SK-N-SH (cell line): ENCODE measurements around the gene ELFN2. TPM values are rescaled to one million over a fixed set of nuclear protein-coding genes. Genes with fewer than 3 reads are reported as not detected.

Source experiments
- CTCF ChIA-PET: fragments of 300-600, 350-600 bp; formaldehyde crosslinking; extraction: SDS; loops from one replicate; lab custom pipeline; 2021; lab: Yijun Ruan, JAX
- POLR2A ChIA-PET: fragments of 350-600 bp; sonication (Branson Sonifier 250); formaldehyde crosslinking; extraction: SDS; loops from one replicate; lab custom pipeline; 2020; ENCODE audit warnings: antibody characterized with exemption, inconsistent platforms; lab: Yijun Ruan, JAX
- DNase-seq: peaks from one replicate; pipeline ENCODE4 v3.0.0; 2012
- H2AFZ ChIP-seq: fragments of 200-600 bp; sonication (generic); 2 replicates; pipeline ENCODE4 v1.8.1; 2016; ENCODE audit warnings: antibody characterized with exemption, mild to moderate bottlenecking, low read depth
- H3F3A ChIP-seq: fragments of 200-600 bp; sonication (generic); replicated peaks from 2 replicates; pipeline ENCODE3; 2016; ENCODE audit warnings: antibody characterized with exemption, mild to moderate bottlenecking; ENCODE audit not compliant: insufficient read depth
- H3K27ac ChIP-seq, 2 experiments: fragments of 200-500 bp in 1 of 2; fragments of 200-600 bp in 1 of 2; sonication (Bioruptor generic) in 1 of 2; sonication (generic), shearing (Covaris generic) in 1 of 2; 2 replicates each; pipeline versions ENCODE4 v1.5.1 to v1.6.1; 2014 to 2016; ENCODE audit warnings: low read depth in 2 of 2, inconsistent platforms in 1 of 2, low read length in 1 of 2, mild to moderate bottlenecking in 1 of 2, mixed read lengths in 1 of 2
- H3K27me3 ChIP-seq: fragments of 200-600 bp; sonication (generic), shearing (Covaris generic); 2 replicates; pipeline ENCODE4 v1.6.1; 2016; ENCODE audit warnings: mixed run types; ENCODE audit not compliant: insufficient read depth
- H3K36me3 ChIP-seq, 2 experiments: fragments of 200-500 bp in 1 of 2; fragments of 200-600 bp in 1 of 2; sonication (Bioruptor generic) in 1 of 2; sonication (generic) in 1 of 2; replicated peaks in 1 of 2; 2 replicates each; pipeline versions ENCODE3 to v1.5.1; 2014 to 2016; ENCODE audit warnings: low read length in 1 of 2, mild to moderate bottlenecking in 1 of 2; ENCODE audit not compliant: insufficient read depth in 2 of 2, control insufficient read depth in 1 of 2
- H3K4me1 ChIP-seq, 2 experiments: fragments of 200-500 bp in 1 of 2; fragments of 200-600 bp in 1 of 2; sonication (Bioruptor generic) in 1 of 2; sonication (generic), shearing (Covaris generic) in 1 of 2; 2 replicates each; pipeline versions ENCODE4 v1.5.1 to v1.6.1; 2014 to 2016; ENCODE audit warnings: low read depth in 1 of 2, low read length in 1 of 2, mixed run types in 1 of 2; ENCODE audit not compliant: insufficient read depth in 2 of 2, control insufficient read depth in 1 of 2
- H3K4me2 ChIP-seq: fragments of 200-600 bp; sonication (generic), shearing (Covaris generic); 2 replicates; pipeline ENCODE4 v1.6.1; 2017; ENCODE audit warnings: mixed run types
- H3K4me3 ChIP-seq, 2 experiments: fragments of 200-500 bp in 1 of 2; fragments of 200-600 bp in 1 of 2; sonication (Bioruptor generic) in 1 of 2; sonication (generic), shearing (Covaris generic) in 1 of 2; 2 replicates each; pipeline versions ENCODE4 v1.5.1 to v1.8.1; 2014 to 2016; ENCODE audit warnings: low read depth in 2 of 2, inconsistent platforms in 1 of 2, low read length in 1 of 2, mild to moderate bottlenecking in 1 of 2, mixed read lengths in 1 of 2, moderate library complexity in 1 of 2
- H3K79me2 ChIP-seq: fragments of 200-600 bp; sonication (generic); 2 replicates; pipeline ENCODE4 v1.8.1; 2017; ENCODE audit warnings: mild to moderate bottlenecking; ENCODE audit not compliant: insufficient read depth
- H3K9ac ChIP-seq: fragments of 200-600 bp; sonication (generic); 2 replicates; pipeline ENCODE4 v1.6.1; 2017; ENCODE audit warnings: mixed run types
- H3K9me2 ChIP-seq: fragments of 200-600 bp; sonication (generic); 2 replicates; pipeline ENCODE4 v1.6.1; 2017; ENCODE audit warnings: mixed run types
- H3K9me3 ChIP-seq: fragments of 200-600 bp; sonication (generic); 2 replicates; pipeline ENCODE4 v1.6.1; 2017; ENCODE audit warnings: mixed run types, mild to moderate bottlenecking, moderate library complexity
- H4K20me1 ChIP-seq: fragments of 200-600 bp; sonication (generic); 2 replicates; pipeline ENCODE4 v1.6.1; 2017; ENCODE audit warnings: mild to moderate bottlenecking, mixed run types; ENCODE audit not compliant: insufficient read depth
- IRF3 ChIP-seq: fragments of 150-350 bp; IDR thresholded peaks from 2 replicates; pipeline ENCODE4 v1.6.1; 2016; ENCODE audit warnings: mild to moderate bottlenecking, low read depth, low read length
- JUND ChIP-seq: IDR thresholded peaks from 2 replicates; pipeline ENCODE4 v1.4.0; 2012
- MXI1 ChIP-seq: IDR thresholded peaks from 2 replicates; pipeline ENCODE4 v1.6.1; 2012; ENCODE audit warnings: mild to moderate bottlenecking, low read depth, low read length, improper control_type of control experiment
- PBX3 ChIP-seq: IDR thresholded peaks from 2 replicates; pipeline ENCODE4; 2012
- RCOR1 ChIP-seq: fragments of 150-350 bp; IDR thresholded peaks from 2 replicates; pipeline ENCODE4 v1.6.1; 2017; ENCODE audit warnings: antibody characterized with exemption, low read length
- TCF12 ChIP-seq: IDR thresholded peaks from 2 replicates; pipeline ENCODE4 v1.4.0; 2012
- TEAD4 ChIP-seq: IDR thresholded peaks from 2 replicates; pipeline ENCODE4 v1.4.0; 2012; ENCODE audit warnings: mild to moderate bottlenecking, borderline replicate concordance; ENCODE audit not compliant: insufficient read depth
- ZBTB33 ChIP-seq: IDR thresholded peaks from 2 replicates; pipeline ENCODE4 v1.4.0; 2012; ENCODE audit warnings: low read depth, borderline replicate concordance
- WGBS: methylation state at CpG from one replicate; pipeline ENCODE4 v1.1.6; 2017; ENCODE audit warnings: low lambda C conversion rate; 5-methylcytosine and 5-hydroxymethylcytosine counted together
- polyA plus RNA-seq, 3 experiments: library from polyadenylated mRNA; depleted of rRNA; stranded (reverse); fragments of >200 nt; gene quantifications; 2 replicates each; pipeline ENCODE4 v1.2.3, GENCODE V29; 2012

ELFN2 gene
- polyA plus RNA-seq, 1 of the 3 experiments (the other 2 are of a cell fraction): 2.8 TPM

- H3K4me3 ChIP-seq: no peak overlapping the region
- no peaks in the 10 kb centered on the region for H3K27me3 ChIP-seq
- H4K20me1 ChIP-seq: no peaks in the 10 kb centered on the region
- no peak overlapping the region for H3K9ac ChIP-seq
- H3K79me2 ChIP-seq: no peaks in the 10 kb centered on the region
- 100% methylated on average over 2 of the region's 8 CpGs for WGBS
- H3F3A ChIP-seq: no peaks in the 10 kb centered on the region
- CTCF ChIA-PET: interaction anchor here (1.4 to 1.9 kb wide), 3 partner anchors 9 to 159 kb away, joined by 3 to 7 read pairs (median 4); no protein-coding TSS in a partner anchor
- H2AFZ ChIP-seq: no peak overlapping the region
- DNase-seq: no peak
- no peaks in the 10 kb centered on the region for H3K9me3 ChIP-seq
- TF ChIP-seq PBX3: no peak
- TF ChIP-seq TEAD4: no peak
- TF ChIP-seq JUND: no peak
- no peak for TF ChIP-seq IRF3
- no peaks in the 10 kb centered on the region for H3K9me2 ChIP-seq
- H3K27ac ChIP-seq: no peak overlapping the region
- H3K4me1 ChIP-seq: peaks cover 0 to 4% of the 10 kb centered on the region in 2 experiments; a peak in 1 of 4 replicates
- no peak overlapping the region for H3K4me2 ChIP-seq
- POLR2A ChIA-PET: no interaction called here
- H3K36me3 ChIP-seq: no peaks in the 10 kb centered on the region
Observed at GRCh38 chr22:37407856-37408255, 19.4 kb downstream of the ELFN2 start.

- Histone ChIP-seq H3F3A (no peaks in the 10 kb centered on the region), H3K27me3 (no peaks in the 10 kb centered on the region), H3K9ac (no peak overlapping the region), H3K79me2 (no peaks in the 10 kb centered on the region), H3K27ac (no peak overlapping the region), H3K4me1 (peaks cover 0 to 4% of the 10 kb centered on the region in 2 experiments; a peak in 1 of 4 replicates), H3K4me2 (no peak overlapping the region), H4K20me1 (no peaks in the 10 kb centered on the region), H3K9me3 (no peaks in the 10 kb centered on the region), H3K4me3 (no peak overlapping the region), H3K36me3 (no peaks in the 10 kb centered on the region), H3K9me2 (no peaks in the 10 kb centered on the region), H2AFZ (no peak overlapping the region)
- CTCF ChIA-PET: interaction anchor here (1.0 to 1.9 kb wide), 6 partner anchors 9 to 160 kb away, joined by 3 to 4 read pairs (median 3); no protein-coding TSS in a partner anchor
- POLR2A ChIA-PET: no interaction called here
- 76% methylated on average over 13 of the region's 17 CpGs for WGBS
- DNase-seq: no peak
- TF ChIP-seq ZBTB33: no peak
- TF ChIP-seq RCOR1: no peak
- no peak for TF ChIP-seq TCF12
- TF ChIP-seq TEAD4: no peak
- no peak for TF ChIP-seq MXI1
Observed at GRCh38 chr22:37406441-37407235, 20.6 kb downstream of the ELFN2 start.
